SU-DHL-6 (cell line): ENCODE measurements around the gene ECSCR.

Experiments used
- H2AFZ ChIP-seq: fragments of 200-600 bp; sonication (generic); 2 replicates; pipeline ENCODE4 v1.6.1; 2014; ENCODE audit warnings: low read depth, mild to moderate bottlenecking, moderate library complexity, mixed read lengths, antibody characterized with exemption, low read length; ENCODE audit not compliant: severe bottlenecking
- H3F3A ChIP-seq: fragments of 200-600 bp; shearing (Covaris generic); 2 replicates; pipeline ENCODE4 v1.6.0; 2016; ENCODE audit warnings: antibody characterized with exemption, mild to moderate bottlenecking; ENCODE audit not compliant: insufficient read depth
- H3K27ac ChIP-seq: fragments of 200-600 bp; sonication (generic); 2 replicates; pipeline ENCODE4 v1.5.1; 2016; ENCODE audit warnings: low read depth, mild to moderate bottlenecking, low read length, moderate library complexity, mixed read lengths
- H3K27me3 ChIP-seq: fragments of 200-600 bp; sonication (generic), shearing (Covaris generic); 2 replicates; pipeline ENCODE4 v1.6.0; 2014; ENCODE audit warnings: mild to moderate bottlenecking, low read length
- H3K36me3 ChIP-seq: fragments of 200-600 bp; sonication (generic); 2 replicates; pipeline ENCODE4 v1.6.1; 2014; ENCODE audit warnings: mild to moderate bottlenecking, low read length, mixed read lengths
- H3K4me2 ChIP-seq: fragments of 300-600, 200-600 bp; shearing (Covaris generic), sonication (generic); 2 replicates; pipeline ENCODE4 v1.6.0; 2014; ENCODE audit warnings: low read length, low read depth, mild to moderate bottlenecking; ENCODE audit not compliant: poor library complexity, severe bottlenecking
- H3K4me3 ChIP-seq: fragments of 200-600 bp; sonication (generic); 2 replicates; pipeline ENCODE4 v1.5.1; 2014; ENCODE audit warnings: antibody characterized with exemption, low read length, mild to moderate bottlenecking, mixed read lengths; ENCODE audit not compliant: insufficient read depth, poor library complexity, severe bottlenecking
- H3K79me2 ChIP-seq: fragments of 200-600 bp; sonication (generic); 2 replicates; pipeline ENCODE4 v1.6.1; 2014; ENCODE audit warnings: mild to moderate bottlenecking, low read length, moderate library complexity; ENCODE audit not compliant: insufficient read depth
- H3K9ac ChIP-seq: fragments of 200-600 bp; sonication (generic); 2 replicates; pipeline ENCODE4 v1.7.0; 2014; ENCODE audit warnings: mild to moderate bottlenecking, low read length
- H3K9me2 ChIP-seq: fragments of 200-600 bp; sonication (generic); replicated peaks from 2 replicates; pipeline ENCODE4 v1.6.1; 2014; ENCODE audit warnings: low read length; ENCODE audit not compliant: insufficient read depth
- H3K9me3 ChIP-seq: fragments of 200-600 bp; sonication (generic); 2 replicates; pipeline ENCODE4 v1.6.1; 2014; ENCODE audit warnings: low read length, mixed read lengths; ENCODE audit not compliant: insufficient read depth
- H4K20me1 ChIP-seq: fragments of 200-600 bp; sonication (generic); 2 replicates; pipeline ENCODE4 v1.6.1; 2014; ENCODE audit warnings: low read depth, mild to moderate bottlenecking, antibody characterized with exemption, low read length, moderate library complexity, mixed read lengths
- CTCF ChIP-seq: fragments of 200-600 bp; sonication (generic); IDR thresholded peaks from one replicate; pipeline ENCODE4 v1.5.1; 2017; ENCODE audit warnings: antibody characterized with exemption, mild to moderate bottlenecking, low read length, moderate library complexity; ENCODE audit not compliant: insufficient read depth, poor library complexity, severe bottlenecking
- EZH2phosphoT487 ChIP-seq: fragments of 200-600 bp; sonication (generic), shearing (Covaris generic); conservative IDR thresholded peaks from 2 replicates; pipeline ENCODE4 v1.6.1; 2018; ENCODE audit warnings: mild to moderate bottlenecking, antibody characterized with exemption, low read length, moderate library complexity, mixed read lengths

ECSCR gene

DNA sequence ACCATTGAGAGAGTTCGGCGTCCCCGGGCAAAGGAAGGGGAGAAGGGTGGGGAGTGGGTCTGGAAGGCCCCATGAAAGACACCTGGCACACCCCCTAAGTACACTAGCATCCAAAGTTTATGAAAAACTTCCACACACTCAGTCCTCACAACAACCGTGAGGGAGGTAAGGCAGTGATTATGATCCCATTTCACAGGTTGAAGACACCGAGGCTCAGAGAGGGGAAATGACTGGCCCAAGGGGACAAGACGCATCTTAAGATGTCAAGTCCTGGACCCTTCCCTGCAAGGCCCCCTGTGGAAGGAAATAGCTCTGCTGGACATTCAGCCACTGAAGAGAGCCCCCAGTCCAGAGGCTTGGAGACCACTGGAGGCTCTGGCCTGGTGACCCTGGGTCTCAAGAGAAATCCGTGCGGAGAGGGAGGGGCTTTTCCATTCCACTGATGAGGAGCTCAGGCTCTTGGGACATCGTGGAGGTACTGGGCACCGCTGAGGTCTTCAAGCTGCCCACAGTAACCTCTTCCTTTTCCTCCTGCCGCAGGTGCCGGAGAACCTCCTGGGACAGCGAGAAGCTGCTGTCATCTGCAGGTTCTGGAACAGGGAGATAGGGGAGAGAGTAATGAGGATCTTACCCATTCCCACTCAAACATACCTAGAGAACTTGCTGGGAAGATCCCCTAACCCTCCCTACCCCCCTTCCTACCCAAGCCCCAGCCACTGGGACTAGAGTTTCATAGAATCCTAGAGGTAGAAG lies 13.5 kb upstream of the ECSCR start:
- Histone ChIP-seq H3K4me2 (no peak overlapping the region), H3K4me3 (no peak overlapping the region), H2AFZ (no peak overlapping the region), H3K27ac (no peak overlapping the region), H3K9me2 (no peaks in the 10 kb centered on the region), H3K9ac (no peak overlapping the region), H3K36me3 (no peaks in the 10 kb centered on the region), H3K79me2 (no peaks in the 10 kb centered on the region), H3K9me3 (no peaks in the 10 kb centered on the region), H3K27me3 (no peaks in the 10 kb centered on the region), H4K20me1 (no peaks in the 10 kb centered on the region), H3F3A (no peaks in the 10 kb centered on the region)
- TF ChIP-seq EZH2phosphoT487 (no peak), CTCF (no peak)

DNA sequence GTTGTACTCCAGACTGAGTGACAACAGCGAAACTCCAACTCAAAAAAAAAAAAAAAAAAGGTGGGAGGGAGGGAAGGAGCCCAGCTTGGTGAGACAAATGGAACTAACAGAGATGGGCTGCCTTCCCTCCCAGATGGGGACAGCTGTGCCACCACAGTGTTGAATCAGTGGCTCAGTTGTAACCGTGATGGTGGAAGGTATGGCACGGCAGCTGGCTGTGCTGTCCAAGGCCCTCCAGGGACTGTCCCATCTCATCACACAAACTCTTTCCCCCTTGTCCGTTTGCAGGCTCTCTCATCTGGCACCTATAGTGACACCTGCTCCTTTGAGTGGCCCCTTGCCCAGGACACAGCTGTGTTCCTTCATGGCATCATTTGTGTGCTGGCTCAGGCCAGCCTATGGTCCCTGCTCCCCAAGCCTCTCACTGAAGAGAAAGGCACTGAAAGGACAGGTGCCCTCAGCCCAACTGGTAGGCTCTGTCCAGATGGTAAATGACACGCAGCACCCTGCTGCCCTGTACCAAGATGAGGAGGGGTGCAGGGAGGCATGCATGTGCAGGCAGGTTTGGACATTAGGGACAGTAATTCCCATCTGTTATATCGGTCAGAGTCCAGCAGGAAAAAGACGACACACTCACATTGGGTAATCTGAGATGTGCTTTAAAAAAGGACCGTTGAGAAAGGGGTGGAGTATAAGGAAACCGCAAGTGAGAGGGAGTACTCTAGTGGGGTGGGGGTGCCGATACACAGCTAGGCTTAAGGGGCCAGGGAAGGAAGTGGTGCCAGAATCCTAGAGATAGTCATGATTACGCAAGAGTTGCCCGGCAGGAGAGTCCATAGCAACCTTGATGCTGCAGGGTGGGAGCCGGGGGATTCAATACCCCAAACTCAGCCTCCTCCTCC lies 12.6 kb upstream of the ECSCR start:
- TF ChIP-seq EZH2phosphoT487 = no peak
- TF ChIP-seq CTCF = no peak
- Histone ChIP-seq H3K9ac (no peak overlapping the region), H3K36me3 (no peaks in the 10 kb centered on the region), H3K4me3 (no peak overlapping the region), H3K27ac (no peak overlapping the region), H3K9me2 (no peaks in the 10 kb centered on the region), H3K27me3 (no peaks in the 10 kb centered on the region), H3K9me3 (no peaks in the 10 kb centered on the region), H4K20me1 (no peaks in the 10 kb centered on the region), H3K4me2 (no peak overlapping the region), H2AFZ (no peak overlapping the region), H3F3A (no peaks in the 10 kb centered on the region), H3K79me2 (no peaks in the 10 kb centered on the region)

DNA sequence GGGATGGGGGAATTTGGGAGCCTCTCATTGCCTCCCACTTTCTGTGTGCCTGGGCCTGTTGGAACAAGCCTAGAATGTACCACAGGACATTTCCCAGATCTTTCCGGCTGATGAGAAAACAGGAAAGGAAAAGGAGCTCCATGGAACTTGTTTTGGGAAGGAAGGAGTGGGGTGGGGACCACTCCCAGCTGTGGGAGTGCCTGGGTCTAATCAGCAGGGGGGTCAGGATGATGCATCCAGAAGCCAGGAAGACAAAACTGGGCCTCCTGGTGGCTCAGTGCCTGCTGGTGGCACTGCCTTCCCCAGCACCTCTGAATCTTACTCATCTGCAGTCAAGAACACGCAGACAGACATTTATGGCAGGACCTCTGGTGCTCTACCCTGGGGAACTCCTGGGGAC lies 11.0 kb upstream of the ECSCR start:
- Histone ChIP-seq H3F3A (no peaks in the 10 kb centered on the region), H3K79me2 (no peaks in the 10 kb centered on the region), H3K4me3 (no peak overlapping the region), H3K4me2 (no peak overlapping the region), H2AFZ (no peak overlapping the region), H3K9me2 (no peaks in the 10 kb centered on the region), H3K9me3 (no peaks in the 10 kb centered on the region), H3K36me3 (no peaks in the 10 kb centered on the region), H3K27me3 (no peaks in the 10 kb centered on the region), H3K9ac (no peak overlapping the region), H4K20me1 (no peaks in the 10 kb centered on the region), H3K27ac (no peak overlapping the region)
- no peak for TF ChIP-seq CTCF
- no peak for TF ChIP-seq EZH2phosphoT487
